Fibroblast of gingiva (primary cell): ENCODE results near the gene RAD51B.
"Not testable (repeated sequence)": the region's sequence is repeated elsewhere in the genome, so short reads cannot be mapped to it uniquely, and the experiment has no call there.

Experiments
- DNase-seq: peaks from one replicate; pipeline ENCODE4 v3.0.0-alpha.2; 2011; ENCODE audit warnings: low read depth

The RAD51B gene

DNA sequence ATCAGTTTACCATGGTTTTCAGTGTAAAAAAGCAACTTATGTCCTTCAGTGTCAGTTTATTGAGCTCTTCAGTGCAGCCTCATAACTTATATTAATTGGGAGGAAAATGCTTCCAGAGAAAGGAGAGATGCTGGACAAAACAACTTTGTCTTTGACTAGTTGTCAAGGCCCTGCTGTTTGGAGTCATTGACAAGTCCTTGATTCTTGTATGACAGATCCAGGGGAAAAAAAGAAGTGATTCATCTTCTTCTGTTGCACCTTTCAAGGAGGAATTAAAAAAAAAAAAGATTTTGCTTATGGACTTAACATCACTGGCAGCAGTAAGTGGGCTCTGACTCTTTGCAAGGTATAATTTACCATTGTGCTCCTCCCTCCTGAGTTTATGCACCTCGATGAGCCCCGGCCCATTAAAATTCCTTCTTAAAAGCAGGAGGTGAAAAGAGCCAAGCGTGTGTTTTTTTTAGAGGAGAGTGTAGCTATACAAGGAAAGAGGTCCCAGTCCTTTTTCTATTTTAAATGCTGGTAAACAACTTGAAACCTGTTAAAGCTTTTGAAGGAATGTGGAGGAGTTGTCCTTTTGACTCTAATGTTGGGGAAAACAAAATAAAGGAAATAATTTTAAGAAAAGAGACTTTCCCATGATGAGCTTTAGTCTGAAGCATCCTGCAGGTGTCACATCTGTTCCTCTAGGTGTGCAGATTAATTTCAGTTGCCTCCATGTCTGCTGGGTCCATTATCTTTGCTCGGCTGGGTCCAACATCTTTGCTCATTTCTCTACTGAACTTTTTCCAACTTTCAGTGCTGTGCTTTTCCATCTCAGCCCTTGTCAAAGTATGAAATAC, 431.6 kb downstream of the RAD51B start:
- no peak for DNase-seq

DNA sequence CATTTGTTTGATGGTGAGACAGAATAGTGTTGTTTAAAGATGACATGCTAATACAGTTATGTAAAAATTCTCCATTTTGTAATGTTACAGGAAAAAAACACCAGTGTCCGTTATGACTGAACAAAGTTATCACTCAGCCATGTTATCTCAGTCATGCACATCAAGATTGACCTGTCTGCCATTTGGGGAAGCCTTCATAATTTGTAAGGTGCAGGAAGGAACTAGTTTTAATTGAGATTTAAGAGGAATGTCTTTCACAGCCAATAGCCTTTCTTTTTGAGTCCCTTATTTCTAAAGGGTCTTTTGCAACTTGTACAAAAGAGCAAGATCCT, 432.2 kb downstream of the RAD51B start:
- DNase-seq: no peak

- peak; percentile 58 for DNase-seq
Measured at GRCh38 chr14:68253160-68253780, 433.7 kb downstream of the RAD51B start.

DNA sequence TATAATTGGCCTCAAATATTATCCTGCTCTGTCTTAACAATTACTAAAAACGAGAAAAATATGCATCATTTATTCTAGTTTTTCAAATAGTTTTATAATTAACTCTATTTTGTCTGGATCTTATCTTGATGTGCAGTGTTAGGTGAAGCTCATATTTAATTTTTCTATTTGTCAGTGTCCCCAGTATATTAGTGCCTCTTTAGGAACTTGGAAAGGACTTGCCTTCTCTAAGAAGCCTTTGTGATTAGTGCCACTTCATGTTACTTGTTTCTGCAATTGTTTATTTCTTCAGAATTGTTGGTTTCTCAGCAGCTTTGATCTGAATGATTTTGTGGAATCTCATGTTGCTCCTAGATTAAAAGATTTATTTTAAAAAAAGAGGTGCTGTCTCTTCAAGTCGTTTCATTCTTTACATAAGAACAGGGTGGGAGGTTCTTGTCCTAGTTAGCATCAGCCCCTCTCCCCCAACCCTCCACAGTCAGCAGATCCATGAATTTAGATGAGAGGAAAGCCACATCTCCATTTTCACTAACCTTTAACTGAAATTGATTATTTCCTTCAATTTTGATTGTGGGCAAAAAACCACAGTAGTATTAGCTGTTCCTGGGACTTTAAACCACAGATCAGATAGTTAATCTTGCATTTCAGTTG, 434.4 kb downstream of the RAD51B start:
- DNase-seq: no peak

- DNase-seq: no peak
Measured at GRCh38 chr14:68254669-68255527, 435.3 kb downstream of the RAD51B start.

GRCh38 chr14:68255693-68256178, 436.2 kb downstream of the RAD51B start:
- DNase-seq: peak; percentile 89

GRCh38 chr14:68257969-68258368, 438.4 kb downstream of the RAD51B start:
- DNase-seq: no peak

- DNase-seq: not testable (repeated sequence)
Measured at GRCh38 chr14:68258995-68259394, 439.4 kb downstream of the RAD51B start.

DNA sequence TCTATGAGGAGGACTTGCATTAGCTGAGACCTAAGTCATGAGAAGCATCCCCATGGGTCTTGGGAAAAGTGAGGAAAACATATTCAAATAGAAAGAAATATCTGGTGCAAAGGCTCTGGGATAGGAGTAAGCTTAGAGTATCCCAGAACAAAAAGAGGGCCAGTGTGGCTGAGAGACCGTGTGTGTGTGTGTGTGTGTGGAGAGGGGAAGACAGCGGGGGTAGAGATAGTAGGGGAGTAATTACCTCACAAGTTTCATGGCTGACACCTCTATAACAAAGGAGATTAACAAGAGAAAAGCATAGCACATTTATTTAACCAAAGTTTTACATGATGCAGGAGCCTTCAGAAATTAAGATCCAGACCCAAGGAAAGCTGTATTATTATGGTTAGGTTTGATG, 440.5 kb downstream of the RAD51B start:
- DNase-seq: no peak

DNA sequence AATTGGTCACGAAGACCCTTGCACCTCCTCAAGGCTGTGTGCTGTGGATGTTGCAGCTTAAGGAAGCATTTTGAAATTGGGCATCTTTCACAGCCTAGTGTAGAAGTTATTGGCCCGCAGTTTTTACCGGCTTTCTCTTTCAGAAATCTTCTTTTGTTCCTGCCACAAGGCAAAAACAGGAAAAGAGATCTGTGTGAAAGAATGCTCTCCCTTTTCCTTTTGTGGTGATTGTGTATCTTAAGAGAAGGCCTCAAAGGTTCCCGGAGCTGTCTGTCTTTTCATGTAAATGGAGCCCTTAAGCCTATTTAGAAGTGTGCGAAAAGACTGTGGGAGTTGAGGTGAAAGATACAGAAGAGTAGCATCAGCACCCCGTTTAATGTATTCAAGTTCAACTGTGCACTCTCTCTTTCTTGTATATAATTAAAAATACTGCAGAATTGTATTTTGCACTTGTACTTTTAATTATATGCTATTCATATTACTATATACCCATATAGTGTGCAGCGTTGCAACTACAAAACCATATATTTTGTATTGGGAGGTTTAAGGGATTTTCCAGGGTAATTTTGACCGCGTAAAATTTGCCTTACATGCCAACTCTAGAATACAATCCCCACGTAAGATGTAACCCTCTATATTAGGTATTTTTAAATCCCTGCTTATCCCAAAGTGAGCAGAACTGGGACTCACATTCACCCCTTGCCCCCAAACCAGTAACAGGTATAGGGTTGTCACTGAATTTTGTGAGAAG, 441.7 kb downstream of the RAD51B start:
- no peak for DNase-seq

- DNase-seq: no peak
Measured at GRCh38 chr14:68262567-68262966, 443.0 kb downstream of the RAD51B start.

GRCh38 chr14:68263563-68264259, 444.1 kb downstream of the RAD51B start:
- peak; percentile 62 for DNase-seq

DNA sequence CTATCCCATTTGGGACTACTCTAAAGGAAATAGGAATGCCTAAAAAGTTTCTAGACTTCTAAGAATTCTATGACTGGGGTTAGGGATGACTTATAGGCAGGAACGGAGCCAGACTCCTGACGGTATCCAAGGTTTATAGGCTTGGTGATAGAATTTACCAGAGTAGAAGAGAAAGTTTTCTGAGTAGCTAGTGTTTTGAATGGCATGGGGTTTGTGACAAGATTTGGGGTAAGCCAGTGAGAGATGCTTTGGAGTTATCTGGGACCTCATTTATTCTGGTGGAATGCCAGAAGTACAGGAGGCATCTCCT, 444.6 kb downstream of the RAD51B start:
- DNase-seq: no peak

DNA sequence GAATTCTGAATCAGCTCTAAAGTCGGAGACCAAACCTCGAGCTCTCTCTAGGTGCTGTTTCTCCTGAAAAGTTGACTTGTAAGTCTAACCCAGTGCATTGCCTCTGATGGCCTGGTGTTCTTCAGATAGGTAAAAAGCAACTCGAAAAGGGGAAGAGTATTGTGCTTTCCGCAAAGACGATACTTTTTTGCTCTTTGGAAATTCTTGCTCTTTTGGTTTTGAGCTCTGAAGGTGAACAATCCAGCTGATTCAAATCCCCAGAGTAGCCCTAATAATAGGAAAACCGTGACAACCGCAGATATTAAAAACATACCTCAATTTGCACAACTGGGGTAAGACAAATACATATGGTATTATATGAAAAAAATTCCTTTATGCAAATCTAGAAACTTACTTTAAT, 447.4 kb downstream of the RAD51B start:
- no peak for DNase-seq

GRCh38 chr14:68268197-68268596, 448.6 kb downstream of the RAD51B start:
- no peak for DNase-seq

GRCh38 chr14:68268719-68269118, 449.1 kb downstream of the RAD51B start:
- no peak for DNase-seq

- DNase-seq: no peak
Measured at GRCh38 chr14:68269136-68269927, 449.8 kb downstream of the RAD51B start.

GRCh38 chr14:68270342-68270741, 450.8 kb downstream of the RAD51B start:
- no peak for DNase-seq

GRCh38 chr14:68271913-68272391, 452.4 kb downstream of the RAD51B start:
- DNase-seq: no peak

DNA sequence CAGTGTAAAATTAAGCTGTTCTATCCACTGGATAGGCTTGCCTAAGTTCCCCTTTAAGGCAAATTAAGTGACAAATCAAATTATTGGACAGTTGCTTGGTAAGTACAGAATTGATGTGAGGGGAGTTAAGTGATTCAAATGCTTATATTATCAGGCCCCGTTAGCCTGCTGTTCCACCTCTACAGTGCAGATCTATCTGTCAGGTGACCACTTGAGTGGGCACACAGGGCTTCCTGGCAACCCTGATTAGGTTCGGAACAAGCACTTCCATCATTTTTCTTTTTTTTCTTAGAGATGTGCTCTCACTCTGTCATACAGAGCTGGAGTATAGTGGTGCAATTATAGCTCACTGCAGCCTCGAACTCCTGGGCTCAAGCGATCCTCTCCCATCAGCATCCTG, 453.8 kb downstream of the RAD51B start:
- DNase-seq: no peak
